HEK293T (cell line): Measurements from ENCODE around the gene PIK3R1.

Experiments
- CTCF ChIA-PET: fragments of 350-600 bp; formaldehyde crosslinking; extraction: SDS; loops from one replicate; lab custom pipeline; 2021; ENCODE audit warnings: antibody characterized with exemption, inconsistent platforms; lab: Yijun Ruan, JAX
- POLR2A ChIA-PET: fragments of 350-600 bp; formaldehyde crosslinking; extraction: SDS; loops from one replicate; lab custom pipeline; 2020; ENCODE audit warnings: antibody characterized with exemption, inconsistent platforms; lab: Yijun Ruan, JAX
- DNase-seq: peaks from one replicate; pipeline ENCODE4 v3.0.0; 2012; ENCODE audit warnings: mixed read lengths; ENCODE audit errors: extremely low spot score
- ARNT ChIP-seq: fragments of 450-650 bp; IDR thresholded peaks from 2 replicates; pipeline ENCODE4 v1.6.1; 2017; ENCODE audit warnings: mild to moderate bottlenecking
- BHLHE40 ChIP-seq: fragments of 450-650 bp; IDR thresholded peaks from 2 replicates; pipeline ENCODE4 v1.6.1; 2016; ENCODE audit warnings: mild to moderate bottlenecking, moderate library complexity, borderline replicate concordance
- CTBP1 ChIP-seq: fragments of 450-650 bp; IDR thresholded peaks from 2 replicates; pipeline ENCODE4 v1.6.1; 2016; ENCODE audit warnings: borderline replicate concordance
- ELF4 ChIP-seq: fragments of 450-650 bp; IDR thresholded peaks from 2 replicates; pipeline ENCODE4 v1.6.1; 2017; ENCODE audit warnings: antibody characterized with exemption
- FOXA1 ChIP-seq: fragments of 450-650 bp; IDR thresholded peaks from 2 replicates; pipeline ENCODE4 v1.6.1; 2016; ENCODE audit warnings: mild to moderate bottlenecking
- FOXK2 ChIP-seq: fragments of 450-650 bp; IDR thresholded peaks from 2 replicates; pipeline ENCODE4 v1.6.1; 2016; ENCODE audit warnings: mild to moderate bottlenecking
- FOXM1 ChIP-seq: fragments of 450-650 bp; IDR thresholded peaks from 2 replicates; pipeline ENCODE4 v1.6.1; 2017; ENCODE audit warnings: mild to moderate bottlenecking, borderline replicate concordance
- HDGF ChIP-seq: fragments of 450-650 bp; IDR thresholded peaks from 2 replicates; pipeline ENCODE4 v1.6.1; 2017; ENCODE audit warnings: antibody characterized with exemption, borderline replicate concordance
- L3MBTL2 ChIP-seq: fragments of 450-650 bp; conservative IDR thresholded peaks from 2 replicates; pipeline ENCODE4 v1.6.1; 2016; ENCODE audit warnings: mild to moderate bottlenecking
- LEF1 ChIP-seq: fragments of 450-650 bp; IDR thresholded peaks from 2 replicates; pipeline ENCODE4 v1.6.1; 2017; ENCODE audit warnings: mild to moderate bottlenecking, borderline replicate concordance
- NFRKB ChIP-seq: fragments of 450-650 bp; IDR thresholded peaks from 2 replicates; pipeline ENCODE4 v1.6.1; 2016; ENCODE audit warnings: mild to moderate bottlenecking, moderate library complexity
- SP1 ChIP-seq: fragments of 450-650 bp; IDR thresholded peaks from 2 replicates; pipeline ENCODE4 v1.6.1; 2017
- SUZ12 ChIP-seq: fragments of 450-650 bp; IDR thresholded peaks from 2 replicates; pipeline ENCODE4 v1.6.1; 2016; ENCODE audit warnings: mild to moderate bottlenecking
- TARDBP ChIP-seq: fragments of 450-650 bp; IDR thresholded peaks from 2 replicates; pipeline ENCODE4 v1.6.1; 2016
- ZNF384 ChIP-seq: fragments of 450-650 bp; IDR thresholded peaks from 2 replicates; pipeline ENCODE4 v1.6.1; 2016
- TF ChIP-seq, protein P1 (sequence below): fragments of 450-650 bp; IDR thresholded peaks from 2 replicates; pipeline ENCODE4 v1.6.1; 2016

PIK3R1 gene

GRCh38 chr5:68279984-68280383, 64.4 kb downstream of the PIK3R1 start:
- DNase-seq: no peak
- ChIA-PET POLR2A (no interaction called here), CTCF (no interaction called here)
- TF ChIP-seq FOXK2 (no peak), SP1 (no peak), FOXA1 (no peak), NFRKB (no peak), TARDBP (no peak), ARNT (no peak), FOXM1 (no peak), SUZ12 (no peak), CTBP1 (no peak), ZNF384 (no peak), HDGF (no peak), ELF4 (no peak), LEF1 (no peak), L3MBTL2 (no peak), BHLHE40 (no peak)
- TF ChIP-seq, protein P1, sequence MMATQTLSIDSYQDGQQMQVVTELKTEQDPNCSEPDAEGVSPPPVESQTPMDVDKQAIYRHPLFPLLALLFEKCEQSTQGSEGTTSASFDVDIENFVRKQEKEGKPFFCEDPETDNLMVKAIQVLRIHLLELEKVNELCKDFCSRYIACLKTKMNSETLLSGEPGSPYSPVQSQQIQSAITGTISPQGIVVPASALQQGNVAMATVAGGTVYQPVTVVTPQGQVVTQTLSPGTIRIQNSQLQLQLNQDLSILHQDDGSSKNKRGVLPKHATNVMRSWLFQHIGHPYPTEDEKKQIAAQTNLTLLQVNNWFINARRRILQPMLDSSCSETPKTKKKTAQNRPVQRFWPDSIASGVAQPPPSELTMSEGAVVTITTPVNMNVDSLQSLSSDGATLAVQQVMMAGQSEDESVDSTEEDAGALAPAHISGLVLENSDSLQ: no peak

GRCh38 chr5:68282001-68282400, 66.4 kb downstream of the PIK3R1 start:
- no peak for DNase-seq
- ChIA-PET POLR2A (no interaction called here), CTCF (no interaction called here)
- TF ChIP-seq L3MBTL2 (no peak), ARNT (no peak), HDGF (no peak)
- TF ChIP-seq, protein P1: no peak

GRCh38 chr5:68283766-68284165, 68.2 kb downstream of the PIK3R1 start:
- TF ChIP-seq HDGF (no peak), SP1 (no peak)
- ChIA-PET CTCF (no interaction called here), POLR2A (no interaction called here)
- no peak for DNase-seq

DNA sequence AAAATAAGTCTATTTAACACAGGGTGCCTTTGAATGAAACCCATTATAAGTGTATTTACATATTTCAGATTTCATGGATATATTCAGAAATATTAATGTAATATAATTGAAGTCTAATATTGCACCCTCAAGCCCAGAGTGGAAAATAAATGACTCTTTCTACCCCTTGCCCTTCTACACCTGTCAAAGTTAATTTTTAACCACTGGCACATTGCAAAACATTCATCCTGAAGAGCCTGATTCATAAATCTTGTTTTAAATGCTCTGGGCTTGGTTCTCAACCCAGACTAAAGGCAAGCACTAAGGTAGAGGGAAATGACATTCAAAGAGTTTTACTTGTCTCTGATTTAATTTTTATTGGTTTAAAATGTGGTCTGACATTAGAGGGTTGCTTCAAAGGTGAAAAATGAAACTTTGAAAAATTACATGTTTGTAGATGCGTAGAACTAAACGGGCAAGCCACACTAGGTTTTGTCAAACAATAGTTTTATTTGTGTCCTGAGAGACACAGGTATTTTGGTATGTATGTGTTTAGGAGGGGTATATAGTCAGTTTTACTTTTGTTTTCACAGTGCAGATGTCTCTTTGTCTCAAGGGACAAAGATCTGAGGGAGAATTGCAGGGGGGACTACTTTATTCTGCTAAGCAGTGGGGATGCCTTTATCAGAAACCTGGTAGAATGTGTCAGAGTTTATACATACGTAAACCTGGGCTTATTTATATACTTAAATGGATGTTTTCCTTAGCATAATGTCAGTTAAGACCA, 69.7 kb downstream of the PIK3R1 start:
- CTCF ChIA-PET: interaction anchor here (1.2 to 1.6 kb wide), 2 partner anchors 13 to 462 kb away, joined by 4 to 7 read pairs; no protein-coding TSS in a partner anchor
- no peak for DNase-seq
- TF ChIP-seq ARNT: no peak
- no peak for TF ChIP-seq SP1
- TF ChIP-seq CTBP1: no peak
- no peak for TF ChIP-seq FOXK2
- TF ChIP-seq SUZ12: no peak
- no peak for TF ChIP-seq NFRKB
- TF ChIP-seq BHLHE40: no peak
- POLR2A ChIA-PET: no interaction called here

GRCh38 chr5:68285851-68286611, 70.5 kb downstream of the PIK3R1 start:
- DNase-seq: no peak
- POLR2A ChIA-PET: no interaction called here
- TF ChIP-seq HDGF: no peak
- no peak for TF ChIP-seq SP1
- TF ChIP-seq FOXA1: no peak
- TF ChIP-seq BHLHE40: no peak
- TF ChIP-seq LEF1: no peak
- TF ChIP-seq, protein P1: no peak
- no peak for TF ChIP-seq ZNF384
- no peak for TF ChIP-seq ELF4
- TF ChIP-seq CTBP1: no peak
- no peak for TF ChIP-seq FOXM1
- no peak for TF ChIP-seq NFRKB
- no peak for TF ChIP-seq FOXK2
- no peak for TF ChIP-seq SUZ12
- no peak for TF ChIP-seq TARDBP
- no peak for TF ChIP-seq ARNT
- TF ChIP-seq L3MBTL2: no peak
- CTCF ChIA-PET: interaction anchor here (0.5 to 1.6 kb wide), 13 partner anchors 14 to 1963 kb away, joined by 3 to 7 read pairs (median 3); no protein-coding TSS in a partner anchor

DNA sequence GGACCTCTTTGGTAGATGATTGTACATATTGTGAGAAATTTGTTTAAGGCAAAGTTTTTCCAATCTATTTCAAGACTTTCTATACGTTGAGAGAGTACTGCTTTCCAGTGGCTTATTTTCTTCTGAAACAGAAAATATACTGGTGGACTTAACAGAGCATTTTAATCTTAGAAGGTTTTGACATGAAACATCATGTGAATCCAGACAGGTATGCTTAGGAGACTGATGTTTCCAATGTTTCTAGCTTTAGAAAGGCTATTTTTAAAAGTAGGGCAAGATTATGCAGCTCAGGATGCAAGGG, 71.0 kb downstream of the PIK3R1 start:
- ChIA-PET POLR2A (no interaction called here), CTCF (interaction anchor here (0.5 to 1.6 kb wide), 15 partner anchors 14 to 1963 kb away, joined by 3 to 7 read pairs (median 3); no protein-coding TSS in a partner anchor)
- TF ChIP-seq L3MBTL2 (no peak), LEF1 (no peak), ZNF384 (no peak), FOXK2 (no peak), NFRKB (no peak)
- no peak for DNase-seq
